ENCODE measurements around the gene NEURL3.
"Not testable (repeated sequence)": the region's sequence is repeated elsewhere in the genome, so short reads cannot be mapped to it uniquely, and the experiment has no call there.

Gene NEURL3

DNA sequence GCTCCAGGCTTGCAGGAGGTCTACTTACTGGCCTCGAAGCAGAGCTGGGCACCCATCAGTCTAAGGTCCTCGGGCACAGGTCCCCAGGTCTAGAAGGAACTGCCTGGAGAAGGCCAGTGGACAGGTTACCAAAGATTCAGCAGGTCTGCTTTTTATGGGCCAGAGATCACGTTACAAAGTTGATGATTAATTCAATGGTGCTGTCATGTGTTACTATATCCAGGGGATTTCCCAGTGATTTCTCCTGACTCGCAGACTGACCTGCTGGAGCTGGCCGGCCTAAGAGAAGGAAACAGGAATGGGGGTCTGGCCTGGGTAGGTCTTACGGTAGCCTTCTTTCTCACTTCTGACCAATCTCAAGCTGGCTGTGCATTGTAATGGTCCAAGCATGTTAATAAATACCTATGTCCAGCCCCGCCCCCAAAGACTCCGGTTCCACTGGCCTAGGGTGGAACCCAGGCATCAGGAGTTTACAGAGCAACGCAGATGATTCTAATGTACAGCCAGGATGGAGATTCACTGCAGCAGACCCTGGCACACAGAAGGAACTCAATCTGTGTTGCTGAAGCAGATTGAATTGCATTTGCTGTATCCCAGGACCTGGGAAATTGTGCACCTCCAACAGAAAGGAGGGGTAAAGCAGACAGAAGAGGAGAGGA lies at the start of gene NEURL3:
Gene NEURL3, minus strand, starts transcription at position 127 of the 659 bp plus-strand sequence. Its CDS starts 71 bp downstream, at position 56.
- no peak for DNase-seq (ENCODE audit: low read depth)

- peak; percentile 46 for DNase-seq (ENCODE audit: low read depth)
Measured at GRCh38 chr2:96554293-96555145, 49.4 kb upstream of the NEURL3 start.

- not testable (repeated sequence) for DNase-seq (ENCODE audit: low read depth)
Measured at GRCh38 chr2:96553957-96554292, 48.8 kb upstream of the NEURL3 start.

- no peak for DNase-seq (ENCODE audit: low read depth)
Measured at GRCh38 chr2:96553176-96553956, 48.2 kb upstream of the NEURL3 start.

- DNase-seq (ENCODE audit: low read depth), result no peak
Measured at GRCh38 chr2:96552315-96553175, 47.4 kb upstream of the NEURL3 start.

- no peak for DNase-seq (ENCODE audit: low read depth)
Measured at GRCh38 chr2:96551605-96552314, 46.6 kb upstream of the NEURL3 start.

DNA sequence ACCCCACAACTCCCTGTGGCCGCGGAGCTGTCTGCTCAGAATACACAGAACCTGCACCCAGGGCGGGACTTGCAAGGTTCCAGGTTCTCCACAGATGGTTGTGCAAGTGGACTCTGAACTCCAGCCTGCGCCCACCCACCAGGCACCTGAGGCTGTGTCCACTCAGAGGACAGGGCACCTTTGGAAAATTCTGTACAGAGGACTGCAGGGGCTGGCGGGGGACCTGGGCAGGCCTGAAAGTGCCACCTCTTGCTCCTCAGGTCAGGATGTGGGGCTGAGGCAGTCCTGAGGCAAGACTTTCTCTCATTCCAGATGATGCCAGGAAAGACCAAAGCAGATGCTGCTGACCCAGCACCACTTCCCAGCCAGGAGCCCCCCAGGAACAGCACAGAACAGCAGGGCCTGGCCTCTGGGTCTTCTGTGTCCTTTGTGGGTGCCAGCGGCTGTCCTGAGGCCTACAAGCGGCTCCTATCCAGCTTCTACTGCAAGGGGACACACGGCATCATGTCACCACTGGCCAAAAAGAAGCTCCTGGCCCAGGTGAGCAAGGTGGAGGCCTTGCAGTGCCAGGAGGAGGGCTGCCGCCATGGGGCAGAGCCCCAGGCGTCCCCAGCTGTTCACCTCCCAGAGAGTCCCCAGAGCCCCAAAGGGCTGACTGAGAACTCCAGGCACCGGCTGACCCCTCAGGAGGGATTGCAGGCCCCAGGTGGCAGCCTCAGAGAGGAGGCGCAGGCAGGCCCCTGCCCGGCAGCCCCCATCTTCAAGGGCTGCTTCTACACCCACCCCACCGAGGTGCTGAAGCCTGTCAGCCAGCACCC lies 45.8 kb upstream of the NEURL3 start:
- no peak for DNase-seq (ENCODE audit: low read depth)

DNA sequence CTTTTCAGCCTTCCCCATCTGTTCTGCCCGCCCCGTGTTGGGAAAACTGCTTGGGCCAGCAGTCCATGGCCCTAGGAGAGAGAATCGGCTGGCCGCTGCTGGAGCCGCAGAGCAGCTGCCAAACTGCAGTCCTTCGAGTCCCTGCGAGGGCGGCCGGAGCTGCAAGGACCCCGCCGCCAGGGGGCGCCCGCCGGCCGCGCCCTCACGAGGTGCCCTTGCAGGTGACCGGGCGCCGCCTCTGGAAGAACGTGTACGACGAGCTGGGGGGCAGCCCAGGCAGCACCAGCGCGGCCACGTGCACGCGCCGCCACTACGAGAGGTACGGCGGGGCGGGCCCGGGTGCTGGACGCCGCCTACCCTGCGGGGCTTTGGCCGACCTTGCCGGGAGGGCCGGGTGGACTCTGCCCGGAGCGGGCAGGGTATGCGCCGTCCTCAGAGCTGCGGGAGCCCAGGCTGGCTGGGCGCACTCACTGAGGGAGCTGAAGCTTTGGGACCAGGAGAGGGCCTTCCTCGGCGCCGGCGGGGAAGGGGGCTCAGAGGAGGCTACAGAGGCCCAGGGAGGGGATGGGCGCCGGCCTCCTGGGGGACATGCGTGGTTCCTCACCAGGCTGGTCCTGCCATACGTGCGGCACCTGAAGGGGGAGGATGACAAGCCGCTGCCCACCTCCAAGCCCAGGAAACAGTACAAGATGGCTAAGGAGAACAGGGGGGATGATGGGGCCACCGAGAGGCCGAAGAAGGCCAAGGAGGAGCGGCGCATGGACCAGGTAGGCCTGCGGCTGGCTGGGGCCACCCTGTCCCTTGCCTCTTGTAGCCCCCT lies 45.0 kb upstream of the NEURL3 start:
- no peak for DNase-seq (ENCODE audit: low read depth)

- DNase-seq (ENCODE audit: low read depth), result no peak
Measured at GRCh38 chr2:96549466-96549785, 44.3 kb upstream of the NEURL3 start.

DNA sequence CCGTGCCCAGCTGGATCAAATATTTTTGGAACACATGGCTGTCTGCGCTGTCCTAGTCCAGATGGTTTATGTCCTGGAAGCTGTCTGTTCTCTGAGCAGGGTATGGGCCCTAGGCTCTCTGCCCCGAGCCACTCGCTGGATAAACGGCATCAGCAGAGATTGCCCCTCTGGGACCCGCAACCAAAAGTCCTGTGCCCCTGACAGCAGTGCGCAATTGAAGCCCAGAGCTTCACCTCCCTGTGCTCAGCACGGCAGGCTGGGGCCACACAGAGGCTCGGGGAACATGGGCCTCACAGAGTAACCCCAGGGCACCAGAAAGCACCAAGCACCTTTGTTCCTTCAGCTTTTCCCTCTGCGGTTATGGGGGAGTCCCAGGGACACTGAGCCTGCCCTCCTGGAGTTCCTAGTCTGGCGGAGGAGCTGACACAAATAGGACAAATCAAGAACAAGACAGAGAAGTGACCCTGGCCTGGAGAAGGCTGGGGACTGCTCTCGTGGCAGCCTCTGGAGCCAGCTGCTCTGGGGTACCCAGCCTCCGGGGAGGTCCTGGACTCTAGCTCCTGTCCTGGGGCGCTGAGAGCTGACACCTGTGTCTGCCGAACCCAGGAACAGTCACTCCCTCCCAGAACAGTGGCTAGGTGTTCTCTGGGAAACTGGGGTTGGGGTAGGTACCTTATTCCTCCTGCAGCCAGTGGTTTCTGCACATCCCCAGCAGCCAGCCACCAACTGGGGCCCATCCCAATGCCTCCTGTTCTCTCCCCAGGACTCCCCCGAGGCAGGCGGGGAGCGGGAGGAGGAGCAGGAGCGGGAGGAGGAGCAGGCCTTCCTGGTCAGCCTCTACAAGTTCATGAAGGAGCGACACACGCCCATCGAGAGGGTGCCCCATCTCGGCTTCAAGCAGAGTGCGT lies 43.7 kb upstream of the NEURL3 start:
- DNase-seq (ENCODE audit: low read depth), result no peak

- DNase-seq (ENCODE audit: low read depth), result no peak
Measured at GRCh38 chr2:96547731-96548171, 42.6 kb upstream of the NEURL3 start.

GRCh38 chr2:96547203-96547641 lies 42.1 kb upstream of the NEURL3 start:
- no peak for DNase-seq (ENCODE audit: low read depth)

GRCh38 chr2:96546797-96547196 lies 41.6 kb upstream of the NEURL3 start:
- DNase-seq (ENCODE audit: low read depth), result no peak

DNA sequence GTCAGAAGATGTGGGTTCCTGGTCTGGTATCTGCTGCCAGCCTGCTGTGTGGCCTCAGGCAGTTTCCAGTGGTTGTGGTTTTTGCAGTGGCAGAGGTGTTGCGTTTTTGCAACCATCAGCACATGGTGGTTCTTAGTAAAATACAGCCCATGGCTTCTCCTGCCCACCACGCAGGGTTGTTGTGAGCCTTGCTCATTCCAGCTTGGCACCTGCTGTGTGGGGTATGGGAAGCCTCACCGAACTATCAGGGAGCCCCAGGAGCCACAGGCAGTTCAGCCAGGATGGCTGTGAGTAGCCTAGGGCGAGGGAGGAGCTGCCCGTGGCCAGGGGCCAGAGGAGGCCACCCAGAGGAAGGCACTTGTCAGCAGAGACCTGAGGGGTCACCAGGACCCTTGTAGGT lies 41.2 kb upstream of the NEURL3 start:
- no peak for DNase-seq (ENCODE audit: low read depth)

DNA sequence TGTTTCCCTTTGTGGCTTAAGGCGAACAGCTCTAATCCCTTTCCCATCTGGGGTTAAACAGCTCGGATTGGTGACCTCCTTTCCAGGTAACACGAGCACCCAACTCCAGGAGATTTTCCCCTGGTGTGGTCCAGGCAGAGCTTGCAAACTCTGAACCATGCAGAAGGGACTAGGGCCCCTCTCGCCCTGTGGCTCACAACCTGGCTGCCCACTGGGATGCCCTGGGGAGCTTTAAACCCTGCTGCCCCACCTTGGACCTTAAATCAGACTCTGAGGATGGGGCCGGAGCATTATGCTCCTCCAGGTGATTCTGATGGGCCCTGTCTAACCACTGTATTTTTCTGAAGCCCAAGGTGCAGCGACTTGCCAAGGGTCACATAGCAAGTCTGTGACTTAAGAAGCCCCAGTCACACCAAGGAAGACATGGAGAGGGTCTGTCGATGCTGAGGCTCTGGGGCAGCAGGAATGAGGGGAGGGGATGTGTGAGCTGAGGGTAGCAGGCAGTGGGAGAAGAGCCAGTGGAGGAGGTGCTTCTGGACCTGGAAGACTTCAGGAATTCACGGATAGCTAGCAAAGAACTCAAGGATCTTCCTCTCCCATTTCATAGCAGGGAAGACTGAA lies 37.3 kb upstream of the NEURL3 start:
- DNase-seq (ENCODE audit: low read depth), result no peak

DNA sequence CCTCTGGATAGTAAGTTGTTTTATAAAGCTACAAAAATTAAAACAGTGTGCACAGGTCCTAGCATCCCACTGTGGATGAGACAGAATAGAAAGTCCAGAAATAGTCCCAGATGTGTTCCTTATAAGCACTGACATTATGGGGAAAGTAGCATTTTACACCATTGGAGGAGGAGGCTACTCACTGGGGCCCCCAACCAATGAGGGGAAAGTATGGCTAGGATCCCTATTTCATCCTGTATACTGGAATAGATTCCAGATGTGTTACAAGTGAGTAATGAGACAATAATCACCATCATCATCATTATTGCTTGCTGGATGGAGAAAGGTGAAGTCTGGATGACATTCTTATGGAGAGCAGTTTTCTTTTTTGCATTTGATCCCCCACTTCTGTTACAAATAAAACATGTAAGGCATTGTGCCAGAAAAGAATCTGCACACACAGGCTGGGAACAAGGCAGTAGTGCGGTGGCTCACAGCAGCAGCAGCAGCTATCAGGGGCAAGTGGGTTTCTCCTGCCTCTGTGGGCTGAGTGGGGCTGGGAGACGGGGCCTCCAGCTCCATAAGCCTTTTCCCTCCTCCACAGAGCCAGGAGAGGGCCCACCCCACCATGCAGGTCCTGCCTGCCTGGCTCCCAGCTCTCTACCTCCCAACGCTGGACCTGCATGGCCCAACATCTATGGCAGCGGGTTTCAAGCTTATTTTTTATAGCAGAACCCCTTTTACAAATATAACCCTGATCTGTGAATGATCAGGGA lies 36.4 kb upstream of the NEURL3 start:
- no peak for DNase-seq (ENCODE audit: low read depth)

GRCh38 chr2:96540136-96540535 lies 35.0 kb upstream of the NEURL3 start:
- DNase-seq (ENCODE audit: low read depth), result no peak

Data from stimulated activated CD4-positive, alpha-beta T cell treated with anti-CD3 and anti-CD28 coated beads, Interleukin-2, amount 100 ng/mL, for 4 hours (primary cell).